ENCODE data around the gene RHOJ. TPM values are rescaled to one million over a fixed set of nuclear protein-coding genes. Genes with fewer than 3 reads are reported as not detected.
"Not testable (repeated sequence)": the region's sequence is repeated elsewhere in the genome, so short reads cannot be mapped to it uniquely, and the experiment has no call there.

Gene RHOJ
- 0.43 and 4.8 TPM in 2 replicates for total RNA-seq

- H3K4me3 ChIP-seq (ENCODE audit: low read depth, low read length): peak within 1 kb of the TSS; percentile 37
- peak; percentile 4 for DNase-seq (ENCODE audit: low read depth)
- no peak for TF ChIP-seq CTCF (IDR thresholded peaks at IDR 0.05; ENCODE audit: insufficient read depth, low read depth, low read length)
These were observed at the start of gene RHOJ for GRCh38 chr14:63204407-63205043. Gene RHOJ, plus strand, starts transcription at chr14:63204443. Its CDS starts 427 bp downstream, at chr14:63204870.

GRCh38 chr14:63155511-63156185 lies 48.6 kb upstream of the RHOJ start:
- no peak for TF ChIP-seq CTCF (IDR thresholded peaks at IDR 0.05; ENCODE audit: insufficient read depth, low read depth, low read length)
- DNase-seq (ENCODE audit: low read depth): peak; percentile 2
- no peak overlapping the region for H3K4me3 ChIP-seq (ENCODE audit: low read depth, low read length)

GRCh38 chr14:63157195-63157594 lies 47.0 kb upstream of the RHOJ start:
- no peak overlapping the region for H3K4me3 ChIP-seq (ENCODE audit: low read depth, low read length)
- TF ChIP-seq CTCF (IDR thresholded peaks at IDR 0.05; ENCODE audit: insufficient read depth, low read depth, low read length): no peak
- DNase-seq (ENCODE audit: low read depth): no peak

- no peak for TF ChIP-seq CTCF (IDR thresholded peaks at IDR 0.05; ENCODE audit: insufficient read depth, low read depth, low read length)
- no peak for DNase-seq (ENCODE audit: low read depth)
- H3K4me3 ChIP-seq (ENCODE audit: low read depth, low read length): no peak overlapping the region
These were observed 40.9 kb upstream of the RHOJ start for GRCh38 chr14:63163306-63163705.

- no peak overlapping the region for H3K4me3 ChIP-seq (ENCODE audit: low read depth, low read length)
- TF ChIP-seq CTCF (IDR thresholded peaks at IDR 0.05; ENCODE audit: insufficient read depth, low read depth, low read length): no peak
- DNase-seq (ENCODE audit: low read depth): no peak
These were observed 40.0 kb upstream of the RHOJ start for GRCh38 chr14:63164108-63164683.

- not testable (repeated sequence) for DNase-seq (ENCODE audit: low read depth)
These were observed 39.0 kb upstream of the RHOJ start for GRCh38 chr14:63165267-63165666.

GRCh38 chr14:63167044-63167443 lies 37.2 kb upstream of the RHOJ start:
- no peak for TF ChIP-seq CTCF (IDR thresholded peaks at IDR 0.05; ENCODE audit: insufficient read depth, low read depth, low read length)
- no peak overlapping the region for H3K4me3 ChIP-seq (ENCODE audit: low read depth, low read length)
- DNase-seq (ENCODE audit: low read depth): no peak

More at GRCh38 chr14:63165267-63165666, 39.0 kb upstream of the RHOJ start:
- H3K4me3 ChIP-seq (ENCODE audit: low read depth, low read length): not testable (repeated sequence)

Measured in fibroblast of villous mesenchyme (primary cell).